GM10248 (cell line): Measurements from ENCODE around the gene WNT8B.

Source experiments
- CTCF ChIA-PET: fragments of 300-600 bp; sonication (Branson Sonifier 250); formaldehyde crosslinking; extraction: SDS; loops from one replicate; lab custom pipeline; 2021; ENCODE audit warnings: antibody characterized with exemption; lab: Yijun Ruan, JAX
- POLR2A ChIA-PET: fragments of 350-650 bp; sonication (Branson Sonifier 250); formaldehyde crosslinking; extraction: SDS; loops from one replicate; lab custom pipeline; 2020; ENCODE audit warnings: antibody characterized with exemption; lab: Yijun Ruan, JAX
- DNase-seq: peaks from one replicate; pipeline ENCODE4 v3.0.0; 2012; ENCODE audit errors: extremely low spot score
- TF ChIP-seq, protein P1 (sequence below): IDR thresholded peaks from 2 replicates; pipeline ENCODE4 v1.5.1; 2012; ENCODE audit warnings: mild to moderate bottlenecking, low read depth; ENCODE audit errors: extremely low read depth, missing control alignments, control extremely low read depth

Gene WNT8B

DNA sequence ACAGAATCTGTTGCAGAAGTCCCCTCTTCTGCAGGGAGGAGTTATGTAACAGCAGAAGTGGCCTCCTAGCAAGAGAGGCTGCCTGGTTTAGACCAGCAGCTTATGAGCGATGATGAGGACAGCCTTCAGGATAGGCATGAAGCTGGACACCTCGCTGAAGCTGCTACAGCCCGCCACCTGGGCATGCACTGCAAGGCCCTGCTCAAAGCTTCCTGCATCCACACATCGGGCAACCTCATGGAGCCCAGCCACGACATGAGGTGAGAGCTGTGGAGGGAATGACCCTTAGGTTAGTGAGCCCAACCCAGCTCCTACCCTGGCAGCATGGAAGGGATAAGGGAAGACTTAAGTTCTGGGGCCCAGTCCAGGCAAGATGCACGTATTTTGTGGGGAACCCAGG is 24.7 kb downstream of the WNT8B start:
- POLR2A ChIA-PET: interaction anchor here (0.7 kb wide), 1 partner anchor 607 kb away, joined by 6 read pairs; no protein-coding TSS in a partner anchor
- no peak for DNase-seq
- CTCF ChIA-PET: interaction anchor here (1.1 to 3.6 kb wide), 4 partner anchors 12 to 48 kb away, joined by 3 to 12 read pairs (median 6); partner anchors contain the start of gene HIF1AN
- TF ChIP-seq, protein P1, sequence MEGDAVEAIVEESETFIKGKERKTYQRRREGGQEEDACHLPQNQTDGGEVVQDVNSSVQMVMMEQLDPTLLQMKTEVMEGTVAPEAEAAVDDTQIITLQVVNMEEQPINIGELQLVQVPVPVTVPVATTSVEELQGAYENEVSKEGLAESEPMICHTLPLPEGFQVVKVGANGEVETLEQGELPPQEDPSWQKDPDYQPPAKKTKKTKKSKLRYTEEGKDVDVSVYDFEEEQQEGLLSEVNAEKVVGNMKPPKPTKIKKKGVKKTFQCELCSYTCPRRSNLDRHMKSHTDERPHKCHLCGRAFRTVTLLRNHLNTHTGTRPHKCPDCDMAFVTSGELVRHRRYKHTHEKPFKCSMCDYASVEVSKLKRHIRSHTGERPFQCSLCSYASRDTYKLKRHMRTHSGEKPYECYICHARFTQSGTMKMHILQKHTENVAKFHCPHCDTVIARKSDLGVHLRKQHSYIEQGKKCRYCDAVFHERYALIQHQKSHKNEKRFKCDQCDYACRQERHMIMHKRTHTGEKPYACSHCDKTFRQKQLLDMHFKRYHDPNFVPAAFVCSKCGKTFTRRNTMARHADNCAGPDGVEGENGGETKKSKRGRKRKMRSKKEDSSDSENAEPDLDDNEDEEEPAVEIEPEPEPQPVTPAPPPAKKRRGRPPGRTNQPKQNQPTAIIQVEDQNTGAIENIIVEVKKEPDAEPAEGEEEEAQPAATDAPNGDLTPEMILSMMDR: no peak

DNA sequence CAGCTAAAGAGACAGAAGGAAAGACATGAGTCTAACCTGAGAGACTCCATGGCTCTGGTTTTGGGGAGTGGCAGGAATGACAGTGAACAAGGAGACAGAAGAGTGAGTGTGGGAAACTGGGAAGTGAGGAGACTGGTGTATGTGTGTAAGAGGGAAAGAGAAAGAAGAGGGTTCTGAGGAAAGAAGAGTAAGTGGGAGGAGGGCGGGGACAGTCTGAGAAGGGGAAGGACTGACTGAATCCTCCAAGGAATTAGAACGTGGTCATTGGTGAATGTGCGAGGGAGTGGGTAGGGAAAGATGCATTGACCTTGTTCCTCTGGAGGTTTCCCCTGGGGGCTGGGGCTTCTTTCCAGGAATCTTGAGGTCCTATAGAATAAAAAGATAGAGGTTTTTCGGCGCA is 26.6 kb downstream of the WNT8B start:
- POLR2A ChIA-PET: no interaction called here
- CTCF ChIA-PET: interaction anchor here (3.6 kb wide), 1 partner anchor 29 kb away, joined by 12 read pairs; no protein-coding TSS in a partner anchor

DNA sequence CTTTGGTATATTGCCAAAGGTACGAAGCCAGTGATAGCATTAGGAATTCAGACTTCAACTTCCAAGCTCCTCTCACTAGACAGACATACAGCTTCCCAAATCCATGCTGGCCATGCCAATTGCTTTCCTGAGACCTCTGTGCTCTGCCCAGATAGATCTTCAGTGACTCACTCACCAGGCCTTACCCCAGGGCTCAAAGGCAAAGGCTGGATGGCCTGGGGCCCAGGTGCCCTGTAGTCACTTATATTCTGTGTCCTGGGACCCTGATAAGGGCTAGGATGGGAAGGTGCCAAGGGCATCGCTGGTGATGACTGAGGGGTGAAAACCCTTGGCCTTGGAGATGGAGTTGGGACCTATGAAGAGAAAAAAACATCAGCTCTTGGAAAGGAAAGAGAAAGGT is 27.7 kb downstream of the WNT8B start:
- TF ChIP-seq, protein P1: no peak
- ChIA-PET CTCF (interaction anchor here (0.8 to 1.3 kb wide), 4 partner anchors 8 to 57 kb away, joined by 3 to 4 read pairs (median 3); no protein-coding TSS in a partner anchor), POLR2A (no interaction called here)
- DNase-seq: no peak

More for the DNA sequence above, 26.6 kb downstream of the WNT8B start:
- TF ChIP-seq, protein P1: no peak
- DNase-seq: no peak

DNA sequence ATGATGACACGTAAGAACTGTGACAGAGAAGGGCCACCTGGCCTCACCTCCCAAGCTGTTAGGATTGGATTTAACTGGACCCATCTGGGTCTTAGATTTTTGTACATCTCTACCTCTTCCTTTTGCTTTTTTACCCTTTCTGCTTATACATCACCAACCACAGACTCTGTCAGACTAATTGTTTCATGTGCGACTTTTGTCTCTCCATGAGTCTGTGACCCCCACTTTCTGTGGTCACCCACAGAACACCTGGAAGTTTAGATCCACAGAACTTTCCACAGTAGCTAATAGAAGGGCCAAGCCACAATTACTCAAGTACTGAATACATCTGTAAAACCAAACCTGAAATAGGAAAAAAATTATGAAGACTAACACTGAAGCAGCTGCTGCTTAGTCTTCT is 33.8 kb downstream of the WNT8B start:
- TF ChIP-seq, protein P1: no peak
- CTCF ChIA-PET: interaction anchor here (1.1 to 9.9 kb wide), 7 partner anchors 14 to 63 kb away, joined by 3 to 99 read pairs (median 6); partner anchors contain the start of gene SEC31B
- POLR2A ChIA-PET: interaction anchor here (0.5 kb wide), 1 partner anchor 138 kb away, joined by 4 read pairs; no protein-coding TSS in a partner anchor
- no peak for DNase-seq

DNA sequence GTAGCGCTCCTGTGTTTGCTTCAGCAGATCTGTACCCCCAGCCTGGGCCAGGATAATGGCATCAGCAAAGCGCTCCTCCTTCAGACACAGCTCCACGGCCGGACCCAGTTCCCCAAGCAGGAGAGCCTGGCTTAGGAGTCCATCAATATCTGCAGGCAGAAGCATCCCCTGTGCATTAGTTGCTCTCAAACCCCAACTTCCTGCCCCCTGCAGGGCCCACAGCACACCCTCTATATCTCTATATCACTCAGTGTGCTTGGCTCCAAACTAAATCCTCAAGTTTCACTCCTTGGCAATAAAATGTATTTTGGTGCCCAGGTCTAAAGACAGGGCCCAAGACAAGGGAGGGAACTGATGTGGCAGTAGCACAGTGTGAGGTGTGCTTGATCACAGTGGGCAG is 35.2 kb downstream of the WNT8B start:
- DNase-seq: no peak
- POLR2A ChIA-PET: no interaction called here
- TF ChIP-seq, protein P1: no peak
- CTCF ChIA-PET: interaction anchor here (1.1 to 9.9 kb wide), 4 partner anchors 11 to 131 kb away, joined by 4 to 99 read pairs (median 7); no protein-coding TSS in a partner anchor

DNA sequence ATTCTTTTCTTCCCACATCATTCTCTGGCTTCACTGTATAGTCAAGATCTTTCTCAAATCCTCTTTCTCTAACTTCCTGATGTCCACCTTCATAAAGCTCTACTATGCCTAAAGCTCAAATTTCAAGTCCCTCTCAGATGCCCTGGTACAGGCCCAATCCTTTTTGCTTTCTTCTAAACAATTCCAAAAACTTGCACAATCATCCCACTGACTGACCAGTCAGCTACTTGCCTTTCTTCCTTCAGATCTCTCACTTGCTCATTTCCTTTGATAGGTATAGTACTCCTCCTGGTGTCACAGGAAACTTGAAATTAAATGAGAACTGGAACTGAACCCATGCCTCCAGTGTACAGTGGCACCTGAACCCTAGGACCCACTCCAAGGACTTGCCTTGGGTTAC is 38.6 kb downstream of the WNT8B start:
- POLR2A ChIA-PET: no interaction called here
- CTCF ChIA-PET: interaction anchor here (3.4 to 9.9 kb wide), 2 partner anchors 10 to 18 kb away, joined by 10 to 99 read pairs; no protein-coding TSS in a partner anchor
- TF ChIP-seq, protein P1: no peak
- DNase-seq: no peak
